NCI-H446 (cell line): ENCODE results near the gene SPATA25.
A peak's percentile ranks its signal among the peaks of the same experiment; 100 is the strongest.
"Not testable (repeated sequence)": the region's sequence is repeated elsewhere in the genome, so short reads cannot be mapped to it uniquely, and the experiment has no call there.

Experiments used
- DNase-seq, 2 experiments: peaks; one replicate each; lab custom pipeline; 2025; lab: John Stamatoyannopoulos, UW

The SPATA25 gene

GRCh38 chr20:45887346-45887715 lies at the start of gene SPATA25:
Gene SPATA25 (minus strand): TSS chr20:45887622. CDS start chr20:45887590, 32 bp downstream.
- DNase-seq = no peak

- no peak for DNase-seq
Measured at GRCh38 chr20:45935416-45936046, 48.1 kb upstream of the SPATA25 start.

- peak; percentile 96 to 99 for DNase-seq
Measured at GRCh38 chr20:45934586-45935415, 47.4 kb upstream of the SPATA25 start, which contains the start of gene PCIF1. Gene PCIF1 (plus strand): TSS chr20:45934683. CDS start chr20:45939000, 4,317 bp downstream.

GRCh38 chr20:45934046-45934585 lies 46.7 kb upstream of the SPATA25 start:
- DNase-seq = peak; percentile 83 to 87

- DNase-seq = peak; percentile 78 to 80
Measured at GRCh38 chr20:45933266-45934045, 46.0 kb upstream of the SPATA25 start.

- not testable (repeated sequence) for DNase-seq
Measured at GRCh38 chr20:45931680-45932079, 44.3 kb upstream of the SPATA25 start.

- DNase-seq = no peak
Measured at GRCh38 chr20:45927071-45927878, 39.9 kb upstream of the SPATA25 start.

- DNase-seq = no peak
Measured at GRCh38 chr20:45926731-45927070, 39.3 kb upstream of the SPATA25 start.

GRCh38 chr20:45925821-45926506 lies 38.5 kb upstream of the SPATA25 start:
- no peak for DNase-seq

GRCh38 chr20:45924391-45925261 lies 37.2 kb upstream of the SPATA25 start:
- peak in 1 of 2 experiments; percentile 41 for DNase-seq

- DNase-seq = no peak
Measured at GRCh38 chr20:45921337-45922189, 34.1 kb upstream of the SPATA25 start.

- DNase-seq = no peak
Measured at GRCh38 chr20:45920462-45921336, 33.3 kb upstream of the SPATA25 start.

GRCh38 chr20:45919542-45920399 lies 32.3 kb upstream of the SPATA25 start:
- no peak for DNase-seq

- DNase-seq = no peak
Measured at GRCh38 chr20:45918779-45919537, 31.5 kb upstream of the SPATA25 start.

- no peak for DNase-seq
Measured at GRCh38 chr20:45918182-45918737, 30.8 kb upstream of the SPATA25 start.

GRCh38 chr20:45917790-45918141 lies 30.3 kb upstream of the SPATA25 start:
- no peak for DNase-seq
